HG02852 (cell line): ENCODE results near the gene NPB.
A peak's percentile ranks its signal among the peaks of the same experiment; 100 is the strongest.

ENCODE experiments used
- ATAC-seq: cut with Tn5 transposase; IDR thresholded peaks from one replicate; pipeline ENCODE4 v1.9.1; 2021; ENCODE audit warnings: mild to moderate bottlenecking, moderate library complexity; ENCODE audit not compliant: unreplicated experiment

Gene NPB

GRCh38 chr17:81902023-81902652 lies at the start of gene NPB:
NPB (plus strand) TSS chr17:81902238; CDS start chr17:81902278, 40 bp downstream.
- ATAC-seq: no peak

- no peak for ATAC-seq
These were observed 46.9 kb upstream of the NPB start for GRCh38 chr17:81854974-81855774.

GRCh38 chr17:81858170-81858966 lies 43.7 kb upstream of the NPB start:
- ATAC-seq: no peak

- ATAC-seq: no peak
These were observed 42.8 kb upstream of the NPB start for GRCh38 chr17:81858967-81859905.

GRCh38 chr17:81859906-81860755 lies 41.9 kb upstream of the NPB start, which contains the start of gene P4HB:
P4HB (minus strand) TSS chr17:81860535; CDS start chr17:81860471, 64 bp downstream.
- ATAC-seq: peak; percentile 72

GRCh38 chr17:81860756-81861568 lies 41.1 kb upstream of the NPB start:
- ATAC-seq: peak; percentile 75

GRCh38 chr17:81863123-81863675 lies 38.8 kb upstream of the NPB start:
- ATAC-seq: no peak

GRCh38 chr17:81863833-81864768 lies 37.9 kb upstream of the NPB start:
- no peak for ATAC-seq

- ATAC-seq: no peak
These were observed 36.7 kb upstream of the NPB start for GRCh38 chr17:81865358-81865732.

GRCh38 chr17:81865733-81866439 lies 36.2 kb upstream of the NPB start:
- no peak for ATAC-seq

- no peak for ATAC-seq
These were observed 35.4 kb upstream of the NPB start for GRCh38 chr17:81866440-81867169.

- no peak for ATAC-seq
These were observed 34.7 kb upstream of the NPB start for GRCh38 chr17:81867170-81867990.

GRCh38 chr17:81867991-81868673 lies 33.9 kb upstream of the NPB start:
- ATAC-seq: no peak

- no peak for ATAC-seq
These were observed 33.3 kb upstream of the NPB start for GRCh38 chr17:81868674-81869220.
